Stimulated activated CD8-positive, alpha-beta memory T cell treated with anti-CD3 and anti-CD28 coated beads, Interleukin-15, amount 100 ng/mL, for 4 hours (primary cell): ENCODE results near the gene AGAP2.
"Not testable (repeated sequence)": the region's sequence is repeated elsewhere in the genome, so short reads cannot be mapped to it uniquely, and the experiment has no call there.

Source experiments
- DNase-seq, 2 donors: peaks; one replicate each; pipeline ENCODE4 v3.0.0-alpha.2; 2020; ENCODE audit warnings: low read depth in 2 of 2

AGAP2 gene

GRCh38 chr12:57694459-57695019 lies 44.0 kb downstream of the AGAP2 start:
- no peak for DNase-seq

GRCh38 chr12:57693659-57694458 lies 44.7 kb downstream of the AGAP2 start, which contains the start of gene OS9:
Gene OS9, plus strand, starts transcription at chr12:57694132. Its CDS starts 30 bp downstream, at chr12:57694162.
- DNase-seq = peak; percentile 80 to 98

GRCh38 chr12:57693317-57693658 lies 45.3 kb downstream of the AGAP2 start:
- DNase-seq = no peak

- no peak for DNase-seq
Observed at GRCh38 chr12:57692500-57692899, 46.0 kb downstream of the AGAP2 start.

- DNase-seq = no peak
Observed at GRCh38 chr12:57688931-57689330, 49.6 kb downstream of the AGAP2 start.

- no peak for DNase-seq
Observed at GRCh38 chr12:57687862-57688261, 50.7 kb downstream of the AGAP2 start.

GRCh38 chr12:57679697-57680096 lies 58.8 kb downstream of the AGAP2 start:
- DNase-seq = no peak

GRCh38 chr12:57677947-57678346 lies 60.6 kb downstream of the AGAP2 start:
- DNase-seq = not testable (repeated sequence)

- no peak for DNase-seq
Observed at GRCh38 chr12:57674691-57675090, 63.9 kb downstream of the AGAP2 start.
